Endothelial cell of umbilical vein (primary cell): ENCODE results near the gene CCDC70.

Experiments
- CTCF ChIP-seq, 2 donors: IDR thresholded peaks; 1 replicate in 1 of 2; 2 replicates in 1 of 2; pipeline ENCODE4 v1.5.1; 2011; ENCODE audit warnings: low read length in 2 of 2, mild to moderate bottlenecking in 2 of 2, moderate library complexity in 2 of 2, control low read depth in 1 of 2, inconsistent platforms in 1 of 2, low read depth in 1 of 2; ENCODE audit not compliant: insufficient read depth in 1 of 2; ENCODE audit errors: extremely low read depth in 1 of 2
- EZH2 ChIP-seq: IDR thresholded peaks from 2 replicates; pipeline ENCODE4 v1.6.1; 2012; ENCODE audit warnings: borderline replicate concordance, low read depth, mild to moderate bottlenecking, moderate library complexity, low read length, inconsistent platforms; ENCODE audit not compliant: severe bottlenecking
- FOS ChIP-seq: IDR thresholded peaks from 2 replicates; pipeline ENCODE4 v1.6.1; 2011; ENCODE audit warnings: mild to moderate bottlenecking, low read length, moderate library complexity, borderline replicate concordance; ENCODE audit not compliant: insufficient read depth
- POLR2A ChIP-seq: IDR thresholded peaks from 2 replicates; pipeline ENCODE4 v1.6.1; 2012; ENCODE audit warnings: low read depth, mild to moderate bottlenecking, control low read depth, low read length
- POLR2AphosphoS5 ChIP-seq: IDR thresholded peaks from 2 replicates; pipeline ENCODE4 v1.6.1; 2012; ENCODE audit warnings: low read depth, mild to moderate bottlenecking, control low read depth, low read length, moderate library complexity; ENCODE audit not compliant: insufficient read depth

- TF ChIP-seq CTCF (IDR thresholded peaks at IDR 0.05; ENCODE audit: extremely low read depth in 1 of 2, insufficient read depth in 1 of 2, low read depth in 1 of 2, low read length in 2 of 2) (no peak), POLR2A (no peak), EZH2 (no peak), POLR2AphosphoS5 (no peak), FOS (no peak)
Measured at GRCh38 chr13:51856998-51857397, 4.8 kb upstream of the CCDC70 start.
